ENCODE data around the gene PRSS36. TPM values are rescaled to one million over a fixed set of nuclear protein-coding genes. Genes with fewer than 3 reads are reported as not detected.

The PRSS36 gene
- total and polyA plus RNA-seq, 9 of the 15 experiments (the other 6 are each of a cell fraction or from before 2014, with no cell fraction given): 0.09 to 1.2 (median 0.54) TPM; not detected in 2

DNA sequence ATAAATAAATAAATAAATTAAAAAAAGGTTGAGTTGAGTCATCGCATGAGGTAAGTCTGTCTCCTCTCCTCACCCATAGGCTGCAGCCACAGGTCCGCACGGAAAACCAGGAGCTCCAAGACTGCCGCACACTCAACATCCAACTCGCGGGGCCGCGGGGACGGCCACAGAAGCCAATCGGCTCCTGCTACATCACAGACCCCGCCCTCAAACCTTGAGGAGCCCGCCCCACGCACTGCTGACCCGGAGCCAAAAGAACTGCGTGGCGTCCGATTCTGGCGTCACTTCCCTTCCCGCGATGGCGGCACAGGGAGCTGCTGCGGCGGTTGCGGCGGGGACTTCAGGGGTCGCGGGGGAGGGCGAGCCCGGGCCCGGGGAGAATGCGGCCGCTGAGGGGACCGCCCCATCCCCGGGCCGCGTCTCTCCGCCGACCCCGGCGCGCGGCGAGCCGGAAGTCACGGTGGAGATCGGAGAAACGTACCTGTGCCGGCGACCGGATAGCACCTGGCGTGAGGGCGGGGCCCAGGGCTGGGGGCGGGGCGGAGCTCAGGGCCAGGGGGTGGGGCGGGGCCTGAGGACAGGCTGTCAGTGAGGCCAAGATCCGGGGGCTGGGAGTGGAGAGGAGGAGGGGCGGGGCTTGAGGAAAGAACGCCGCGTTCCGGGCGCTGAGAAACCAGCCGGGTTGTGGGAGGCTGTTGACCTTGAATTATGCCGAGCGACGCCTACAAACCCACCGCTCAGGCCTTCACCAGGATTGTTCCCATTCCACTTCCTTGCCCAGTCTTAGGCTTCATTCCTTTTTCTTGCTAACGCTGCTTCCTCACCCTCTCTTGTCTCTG lies 32.3 kb downstream of the PRSS36 start, which contains the start of gene KAT8 (continued):
- TF ChIP-seq, protein P1, sequence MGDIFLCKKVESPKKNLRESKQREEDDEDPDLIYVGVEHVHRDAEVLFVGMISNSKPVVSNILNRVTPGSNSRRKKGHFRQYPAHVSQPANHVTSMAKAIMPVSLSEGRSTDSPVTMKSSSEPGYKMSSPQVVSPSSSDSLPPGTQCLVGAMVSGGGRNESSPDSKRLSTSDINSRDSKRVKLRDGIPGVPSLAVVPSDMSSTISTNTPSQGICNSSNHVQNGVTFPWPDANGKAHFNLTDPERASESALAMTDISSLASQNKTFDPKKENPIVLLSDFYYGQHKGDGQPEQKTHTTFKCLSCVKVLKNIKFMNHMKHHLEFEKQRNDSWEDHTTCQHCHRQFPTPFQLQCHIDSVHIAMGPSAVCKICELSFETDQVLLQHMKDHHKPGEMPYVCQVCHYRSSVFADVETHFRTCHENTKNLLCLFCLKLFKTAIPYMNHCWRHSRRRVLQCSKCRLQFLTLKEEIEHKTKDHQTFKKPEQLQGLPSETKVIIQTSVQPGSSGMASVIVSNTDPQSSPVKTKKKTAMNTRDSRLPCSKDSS (IDR thresholded peaks at IDR 0.05; ENCODE audit: low read depth, partially characterized antibody): no peak
- TF ChIP-seq ELK1 (CRISPR knock-in tag; IDR thresholded peaks at IDR 0.05): no peak
- TF ChIP-seq ATF3 (IDR thresholded peaks at IDR 0.05): peak; percentile 52
- no peak for TF ChIP-seq ATF3 (CRISPR knock-in tag; conservative IDR thresholded peaks at IDR 0.05)
- TF ChIP-seq ZNF785 (CRISPR knock-in tag; IDR thresholded peaks at IDR 0.05): no peak
- no peak for TF ChIP-seq SMARCB1 (IDR thresholded peaks at IDR 0.05; ENCODE audit: insufficient read length, low read depth)
- no peak for TF ChIP-seq NR3C1 (CRISPR knock-in tag; IDR thresholded peaks at IDR 0.05)
- TF ChIP-seq MCM3 (IDR thresholded peaks at IDR 0.05): no peak
- TF ChIP-seq MTA2 (IDR thresholded peaks at IDR 0.05; ENCODE audit: low read depth): peak; percentile 71
- no peak for TF ChIP-seq IRF9 (tag; IDR thresholded peaks at IDR 0.05)
- no peak for TF ChIP-seq MECOM (CRISPR knock-in tag; IDR thresholded peaks at IDR 0.05)
- 0 out of 2 replicates have a peak, but pooled peaks have one; percentile 41 for TF ChIP-seq NCOR1 (IDR thresholded peaks at IDR 0.05)
- no peak for TF ChIP-seq ETV5 (CRISPR knock-in tag; IDR thresholded peaks at IDR 0.05; ENCODE audit: low read depth)
- no peak for TF ChIP-seq RFX5 (IDR thresholded peaks at IDR 0.05; ENCODE audit: low read depth, low read length)
- peak; percentile 57; the same call in 1 of the 2 replicates for TF ChIP-seq ZNF197 (CRISPR knock-in tag; IDR thresholded peaks at IDR 0.05; ENCODE audit: low read depth)
- no peak for TF ChIP-seq ZNF584 (CRISPR knock-in tag; IDR thresholded peaks at IDR 0.05; ENCODE audit: low read depth)
- no peak for TF ChIP-seq CBX2 (IDR thresholded peaks at IDR 0.05; ENCODE audit: insufficient read depth, low read length, poor library complexity, severe bottlenecking)
- no peak for TF ChIP-seq ZZZ3 (IDR thresholded peaks at IDR 0.05)
- TF ChIP-seq, protein P2, sequence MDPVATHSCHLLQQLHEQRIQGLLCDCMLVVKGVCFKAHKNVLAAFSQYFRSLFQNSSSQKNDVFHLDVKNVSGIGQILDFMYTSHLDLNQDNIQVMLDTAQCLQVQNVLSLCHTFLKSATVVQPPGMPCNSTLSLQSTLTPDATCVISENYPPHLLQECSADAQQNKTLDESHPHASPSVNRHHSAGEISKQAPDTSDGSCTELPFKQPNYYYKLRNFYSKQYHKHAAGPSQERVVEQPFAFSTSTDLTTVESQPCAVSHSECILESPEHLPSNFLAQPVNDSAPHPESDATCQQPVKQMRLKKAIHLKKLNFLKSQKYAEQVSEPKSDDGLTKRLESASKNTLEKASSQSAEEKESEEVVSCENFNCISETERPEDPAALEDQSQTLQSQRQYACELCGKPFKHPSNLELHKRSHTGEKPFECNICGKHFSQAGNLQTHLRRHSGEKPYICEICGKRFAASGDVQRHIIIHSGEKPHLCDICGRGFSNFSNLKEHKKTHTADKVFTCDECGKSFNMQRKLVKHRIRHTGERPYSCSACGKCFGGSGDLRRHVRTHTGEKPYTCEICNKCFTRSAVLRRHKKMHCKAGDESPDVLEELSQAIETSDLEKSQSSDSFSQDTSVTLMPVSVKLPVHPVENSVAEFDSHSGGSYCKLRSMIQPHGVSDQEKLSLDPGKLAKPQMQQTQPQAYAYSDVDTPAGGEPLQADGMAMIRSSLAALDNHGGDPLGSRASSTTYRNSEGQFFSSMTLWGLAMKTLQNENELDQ (CRISPR knock-in tag; IDR thresholded peaks at IDR 0.05; ENCODE audit: borderline replicate concordance): no peak
- TF ChIP-seq XRCC4 (IDR thresholded peaks at IDR 0.05; ENCODE audit: extremely low read depth, insufficient read depth, insufficient read length): no peak
- TF ChIP-seq PHF21A (IDR thresholded peaks at IDR 0.05; ENCODE audit: borderline replicate concordance, low read depth): no peak
- TF ChIP-seq CAMTA2 (CRISPR knock-in tag; conservative IDR thresholded peaks at IDR 0.05): no peak
- no peak for TF ChIP-seq ZBED1 (IDR thresholded peaks at IDR 0.05)

All from K562 (cell line).